ENCODE results near the gene RASGRP3.
"Not testable (repeated sequence)": the region's sequence is repeated elsewhere in the genome, so short reads cannot be mapped to it uniquely, and the experiment has no call there.

The RASGRP3 gene

DNA sequence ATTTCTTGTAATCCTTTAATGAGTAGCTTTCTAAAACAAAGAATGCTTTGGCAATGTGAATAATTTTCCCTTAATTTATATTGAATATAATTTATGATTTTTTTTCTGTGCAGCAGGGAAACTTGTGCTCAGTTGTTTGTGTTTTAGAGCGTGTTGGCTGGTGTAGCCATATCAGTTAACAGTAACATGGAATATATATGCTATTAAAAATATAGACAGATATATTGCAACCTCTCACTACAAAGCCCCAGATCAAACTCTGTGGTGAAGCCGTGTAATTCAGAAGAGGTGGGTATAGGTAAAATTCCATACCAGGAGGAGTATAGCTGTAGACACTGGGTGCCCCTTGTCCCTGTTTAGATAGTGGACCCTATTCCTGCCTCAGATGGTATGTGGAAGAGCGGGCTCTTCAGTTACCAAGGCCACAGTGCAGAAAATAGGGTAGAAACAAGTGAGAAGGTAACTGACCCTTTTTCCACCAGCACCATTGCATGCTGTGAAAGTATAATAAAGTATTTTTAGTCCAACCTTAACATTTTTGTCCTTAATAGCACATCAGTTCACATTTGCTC, 18.1 kb upstream of the RASGRP3 start:
- DNase-seq, result no peak

- no peak for DNase-seq
Measured at GRCh38 chr2:33459745-33460144, 16.7 kb upstream of the RASGRP3 start.

GRCh38 chr2:33462512-33462911, 13.9 kb upstream of the RASGRP3 start:
- DNase-seq, result not testable (repeated sequence)

GRCh38 chr2:33467413-33467812, 9.0 kb upstream of the RASGRP3 start:
- no peak for DNase-seq

GRCh38 chr2:33469238-33469637, 7.2 kb upstream of the RASGRP3 start:
- no peak for DNase-seq

GRCh38 chr2:33475224-33476130, 972 bp upstream of the RASGRP3 start:
- DNase-seq, result peak; percentile 76

DNA sequence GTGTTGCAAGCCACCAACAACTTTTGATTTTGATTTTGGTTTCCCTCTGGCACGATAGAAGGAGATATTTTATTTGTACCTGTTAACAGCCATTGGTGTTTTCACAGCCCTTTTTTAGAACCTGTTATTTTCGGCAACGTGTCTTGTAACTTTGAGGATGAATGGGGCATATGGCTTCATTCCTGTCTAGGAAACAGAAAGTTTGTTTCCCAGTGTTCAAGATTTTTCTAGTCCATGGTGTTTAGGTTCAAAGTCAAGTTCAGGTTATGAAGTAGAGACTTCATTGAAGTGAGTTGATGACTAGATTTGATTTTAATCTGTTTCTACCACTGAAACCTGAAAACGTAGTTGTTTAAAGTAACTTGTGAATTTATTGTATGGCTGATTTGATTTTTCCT, 343 bp downstream of the RASGRP3 start:
- DNase-seq, result no peak

GRCh38 chr2:33477473-33478468, 1.3 kb downstream of the RASGRP3 start:
- DNase-seq, result no peak

DNA sequence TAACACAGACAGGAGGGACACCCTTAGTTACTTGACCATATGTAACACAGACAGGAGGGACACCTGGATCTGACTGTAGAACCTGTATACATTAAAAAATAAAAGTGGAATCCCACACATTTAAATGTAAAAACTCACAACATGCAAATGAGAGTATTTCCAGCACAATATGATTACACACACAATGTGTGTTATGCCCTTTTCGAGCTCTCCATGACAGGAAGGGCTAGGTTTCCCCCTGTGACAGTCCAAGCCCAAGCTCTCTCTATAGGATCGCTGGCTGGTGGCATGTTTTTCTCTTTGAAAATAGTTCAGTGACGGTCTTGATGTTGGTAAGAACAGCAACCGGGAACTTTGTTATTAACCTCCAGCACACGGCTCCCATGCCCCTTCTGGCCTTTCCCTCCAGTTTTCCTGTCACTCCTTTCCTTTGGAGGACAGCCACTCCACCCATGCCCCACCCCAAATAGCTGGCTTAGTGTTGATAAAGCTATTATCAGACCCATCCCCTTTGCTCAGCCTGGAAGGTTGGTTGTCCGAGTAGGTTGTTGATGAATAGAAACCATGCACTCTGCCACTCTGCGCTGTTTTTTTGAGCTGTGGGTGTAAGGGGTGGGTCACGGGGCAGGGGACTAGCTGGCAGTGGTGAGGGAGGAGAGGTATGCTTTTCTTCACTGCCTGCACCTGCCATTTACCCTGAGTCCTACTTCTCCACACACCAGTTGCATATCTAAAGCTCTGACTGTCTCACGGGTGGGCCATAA, 2.7 kb downstream of the RASGRP3 start:
- no peak for DNase-seq

DNA sequence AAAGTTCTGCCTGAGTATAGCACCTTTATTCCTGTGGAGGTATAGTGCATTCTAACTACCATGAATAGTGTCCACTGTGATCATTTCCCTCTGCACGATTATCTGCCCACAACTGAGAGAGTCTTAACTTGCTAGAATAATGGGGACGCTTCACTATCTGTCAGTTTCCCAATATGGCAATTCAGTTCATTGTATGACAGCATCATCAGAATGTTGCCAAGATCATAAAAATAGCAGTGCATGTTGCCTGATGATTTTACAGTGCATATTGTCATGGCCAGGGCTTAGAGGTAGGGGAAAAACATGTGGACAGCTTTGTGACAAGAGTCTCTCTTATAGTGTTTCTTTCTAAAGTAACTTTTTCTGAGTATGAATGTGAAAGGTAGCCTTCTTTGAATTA, 6.1 kb downstream of the RASGRP3 start:
- DNase-seq, result no peak

GRCh38 chr2:33484042-33484621, 7.7 kb downstream of the RASGRP3 start:
- no peak for DNase-seq

- no peak for DNase-seq
Measured at GRCh38 chr2:33485051-33485450, 8.6 kb downstream of the RASGRP3 start.

GRCh38 chr2:33486544-33486943, 10.1 kb downstream of the RASGRP3 start:
- DNase-seq, result no peak

DNA sequence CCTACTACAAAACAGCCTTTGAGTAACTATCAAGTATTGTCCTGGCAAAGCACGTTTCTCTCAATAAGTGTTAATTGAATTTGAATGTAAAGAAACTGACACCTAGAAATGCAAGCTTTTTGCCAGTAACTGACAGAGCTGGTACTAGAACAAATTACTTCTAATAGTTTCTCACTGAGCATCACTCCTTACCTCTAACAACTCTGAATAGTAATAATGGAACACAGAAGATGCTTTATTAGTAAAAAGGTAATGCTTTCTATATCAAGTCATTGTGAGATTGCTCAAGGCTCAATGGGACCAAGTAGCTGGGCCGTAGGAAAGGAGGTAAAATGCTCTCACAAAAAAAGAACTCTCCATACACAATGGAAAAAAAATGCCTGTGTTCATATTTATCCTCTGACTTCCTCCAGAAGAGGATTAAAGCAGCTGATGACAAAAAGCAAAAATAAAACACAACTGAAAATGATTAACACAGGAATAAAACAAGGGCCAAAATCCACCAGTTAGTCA, 11.8 kb downstream of the RASGRP3 start:
- DNase-seq, result no peak

DNA sequence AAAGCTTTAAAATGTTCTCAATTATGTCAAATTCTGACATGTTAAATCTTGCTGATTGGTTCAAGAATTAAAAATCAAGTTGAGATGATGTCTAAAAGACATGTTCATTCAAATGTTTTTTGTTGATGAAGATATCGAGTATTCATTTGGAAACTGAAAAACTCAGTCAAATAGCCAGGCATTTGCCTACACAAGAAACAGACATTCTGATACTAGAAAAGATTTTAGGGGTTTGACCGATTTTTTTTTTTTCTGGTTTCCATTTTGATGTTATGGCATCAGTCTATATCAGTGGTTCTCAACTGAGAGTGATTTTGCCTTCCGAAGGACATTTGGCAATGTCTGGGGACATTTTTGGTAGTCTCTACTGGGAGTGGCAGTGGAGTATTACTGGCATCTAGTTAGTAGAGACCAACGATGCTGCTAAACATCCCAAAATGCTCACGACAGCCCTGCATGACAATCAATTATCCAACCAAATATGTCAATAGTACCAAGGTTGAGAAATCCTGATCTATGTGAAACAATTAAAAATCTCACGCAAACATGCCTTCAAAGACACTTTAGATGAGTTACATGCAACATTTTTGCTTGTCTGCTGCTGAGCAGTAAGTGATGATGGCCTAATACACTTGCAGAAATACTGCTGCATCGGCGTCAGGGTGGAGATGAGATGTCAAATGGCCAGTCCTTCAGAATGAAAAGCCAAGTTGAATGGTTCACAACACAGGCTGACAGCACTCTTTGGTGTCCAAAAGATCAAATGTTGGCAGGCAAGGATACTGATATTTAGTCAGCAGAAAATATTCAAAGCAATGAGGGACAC, 12.5 kb downstream of the RASGRP3 start:
- no peak for DNase-seq

DNA sequence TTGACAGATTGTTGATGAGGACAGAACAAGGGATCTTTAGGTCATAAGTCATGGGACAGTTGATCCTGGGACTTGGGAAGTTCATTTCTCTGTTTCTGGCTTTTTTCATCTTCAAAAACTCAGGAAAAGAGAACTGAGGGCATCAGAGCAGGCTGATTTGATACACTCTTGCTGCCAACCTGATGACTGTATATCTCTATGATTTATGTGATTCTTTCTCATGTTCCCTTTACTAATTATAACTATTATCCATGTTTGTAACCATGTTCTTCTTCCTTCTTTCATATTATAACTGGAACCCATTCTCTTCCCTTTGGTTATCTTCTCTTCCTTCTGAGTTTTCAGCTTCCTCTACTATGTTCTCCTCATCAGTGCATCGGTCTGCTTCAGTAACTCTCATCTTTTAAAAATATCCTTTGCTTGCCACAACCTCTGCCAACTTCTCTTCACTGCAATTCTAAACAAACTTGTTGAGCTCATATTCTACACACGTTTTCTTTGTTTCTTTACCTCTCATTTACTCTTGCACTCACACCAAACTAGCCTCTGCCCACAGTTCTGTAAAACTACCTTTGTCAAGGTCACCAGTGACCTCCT, 13.5 kb downstream of the RASGRP3 start:
- no peak for DNase-seq

GRCh38 chr2:33491441-33492084, 15.1 kb downstream of the RASGRP3 start:
- no peak for DNase-seq

- no peak for DNase-seq
Measured at GRCh38 chr2:33492399-33493134, 16.1 kb downstream of the RASGRP3 start.

DNA sequence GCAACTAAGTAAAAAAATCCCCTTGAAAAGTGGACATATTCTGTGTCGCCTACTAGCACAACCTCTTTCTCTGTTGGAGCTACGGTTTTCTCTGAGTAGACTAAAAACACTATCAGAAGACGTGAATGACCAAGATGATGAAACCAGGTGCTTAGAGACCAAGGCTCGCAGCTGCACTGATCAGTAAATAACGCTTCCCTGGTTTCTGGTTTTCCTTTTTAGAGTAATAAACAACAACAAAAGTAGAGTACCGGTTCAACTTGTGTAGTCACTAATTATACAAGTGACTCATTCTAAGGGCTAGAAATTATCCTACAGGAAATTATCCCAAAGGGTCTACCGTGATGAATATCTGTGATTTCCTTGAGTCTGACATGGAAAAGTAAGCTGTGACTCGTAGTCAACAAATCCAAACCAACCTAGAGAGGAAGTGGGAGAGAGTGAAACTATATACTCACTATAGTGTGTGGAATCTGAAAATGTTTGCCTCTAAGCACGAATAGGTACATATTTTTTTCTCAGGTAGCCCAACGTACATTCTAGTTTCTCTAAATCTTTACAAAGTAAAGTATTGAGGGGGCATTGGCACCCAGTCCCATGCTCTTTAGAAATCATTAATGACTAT, 17.8 kb downstream of the RASGRP3 start:
- peak; percentile 26 for DNase-seq
